ENCODE data around the gene SLC22A1. TPM values are rescaled to one million over a fixed set of nuclear protein-coding genes. Genes with fewer than 3 reads are reported as not detected.

SLC22A1 gene
- polyA plus RNA-seq, 1 of the 3 experiments (the other 2 are of a cell fraction), result 0.20 TPM

GRCh38 chr6:160104821-160105517, 16.6 kb upstream of the SLC22A1 start:
- H2AFZ ChIP-seq (ENCODE audit: low read depth), result no peak overlapping the region

GRCh38 chr6:160106010-160106409, 15.6 kb upstream of the SLC22A1 start:
- Histone ChIP-seq H3K4me1 (ENCODE audit: control insufficient read depth in 1 of 2, insufficient read depth in 2 of 2, low read depth in 1 of 2, low read length in 1 of 2) (no peaks in the 10 kb centered on the region), H2AFZ (ENCODE audit: low read depth) (no peak overlapping the region), H3K79me2 (ENCODE audit: insufficient read depth) (no peaks in the 10 kb centered on the region), H3K27me3 (ENCODE audit: insufficient read depth) (no peaks in the 10 kb centered on the region), H3F3A (replicated peaks; ENCODE audit: insufficient read depth) (no peaks in the 10 kb centered on the region), H3K9ac (no peak overlapping the region), H3K9me2 (no peaks in the 10 kb centered on the region), H3K36me3 (replicated peaks in 1 of 2; ENCODE audit: control insufficient read depth in 1 of 2, insufficient read depth in 2 of 2, low read length in 1 of 2) (peaks cover 31 to 54% of the 10 kb centered on the region in 2 experiments), H4K20me1 (ENCODE audit: insufficient read depth) (no peaks in the 10 kb centered on the region), H3K4me3 (ENCODE audit: low read depth in 2 of 2, low read length in 1 of 2) (no peak overlapping the region), H3K27ac (ENCODE audit: low read depth in 2 of 2, low read length in 1 of 2) (no peak overlapping the region), H3K4me2 (no peak overlapping the region), H3K9me3 (no peaks in the 10 kb centered on the region)
- TF ChIP-seq NRF1 (IDR thresholded peaks at IDR 0.05; ENCODE audit: low read depth, low read length), result no peak
- DNase-seq, result no peak
- ChIA-PET CTCF (no interaction called here), POLR2A (no interaction called here)
- 99% methylated on average over 14 of the region's 14 CpGs for WGBS (ENCODE audit: low lambda C conversion rate)

More at GRCh38 chr6:160104821-160105517, 16.6 kb upstream of the SLC22A1 start:
- Histone ChIP-seq H3K27me3 (ENCODE audit: insufficient read depth) (no peaks in the 10 kb centered on the region), H3K27ac (ENCODE audit: low read depth in 2 of 2, low read length in 1 of 2) (no peak overlapping the region), H3K36me3 (replicated peaks in 1 of 2; ENCODE audit: control insufficient read depth in 1 of 2, insufficient read depth in 2 of 2, low read length in 1 of 2) (peaks cover 36 to 56% of the 10 kb centered on the region in 2 experiments), H3K9ac (no peak overlapping the region), H3K79me2 (ENCODE audit: insufficient read depth) (no peaks in the 10 kb centered on the region), H3K4me3 (ENCODE audit: low read depth in 2 of 2, low read length in 1 of 2) (no peak overlapping the region), H3K9me2 (no peaks in the 10 kb centered on the region), H3K9me3 (no peaks in the 10 kb centered on the region), H3K4me2 (no peak overlapping the region), H3F3A (replicated peaks; ENCODE audit: insufficient read depth) (no peaks in the 10 kb centered on the region), H3K4me1 (ENCODE audit: control insufficient read depth in 1 of 2, insufficient read depth in 2 of 2, low read depth in 1 of 2, low read length in 1 of 2) (no peaks in the 10 kb centered on the region), H4K20me1 (ENCODE audit: insufficient read depth) (no peaks in the 10 kb centered on the region)
- CTCF ChIA-PET, result interaction anchor here (0.9 kb wide), 1 partner anchor 9 kb away, joined by 3 read pairs; no protein-coding TSS in a partner anchor
- no peak for DNase-seq
- POLR2A ChIA-PET, result no interaction called here
- 97% methylated on average over 17 of the region's 20 CpGs for WGBS (ENCODE audit: low lambda C conversion rate)
- TF ChIP-seq GATA2 (CRISPR knock-in tag; IDR thresholded peaks at IDR 0.05) (no peak), SIN3A (IDR thresholded peaks at IDR 0.05; ENCODE audit: borderline replicate concordance, low read depth, low read length) (no peak), TCF12 (IDR thresholded peaks at IDR 0.05) (no peak), TAF1 (IDR thresholded peaks at IDR 0.05; ENCODE audit: borderline replicate concordance, low read depth, low read length) (no peak), YY1 (IDR thresholded peaks at IDR 0.05; ENCODE audit: low read depth) (no peak), POLR2AphosphoS5 (IDR thresholded peaks at IDR 0.05; ENCODE audit: low read depth, low read length) (no peak), USF2 (IDR thresholded peaks at IDR 0.05; ENCODE audit: borderline replicate concordance, low read depth, low read length) (no peak), NFIC (IDR thresholded peaks at IDR 0.05; ENCODE audit: borderline replicate concordance) (no peak), CHD2 (IDR thresholded peaks at IDR 0.05; ENCODE audit: low read length, partially characterized antibody) (no peak), ZBTB33 (IDR thresholded peaks at IDR 0.05; ENCODE audit: borderline replicate concordance, low read depth) (no peak), RFX5 (IDR thresholded peaks at IDR 0.05; ENCODE audit: low read length) (no peak), MEF2A (IDR thresholded peaks at IDR 0.05; ENCODE audit: borderline replicate concordance, low read depth) (no peak), SMC3 (IDR thresholded peaks at IDR 0.05; ENCODE audit: low read depth, low read length) (no peak), EP300 (IDR thresholded peaks at IDR 0.05; ENCODE audit: borderline replicate concordance in 1 of 2, low read depth in 1 of 2, low read length in 1 of 2) (no peak), NRF1 (IDR thresholded peaks at IDR 0.05; ENCODE audit: low read depth, low read length) (no peak), RXRA (IDR thresholded peaks at IDR 0.05; ENCODE audit: borderline replicate concordance, low read depth) (no peak)
